WTC11 (cell line): ENCODE measurements around the gene NLRP1. TPM values are rescaled to one million over a fixed set of nuclear protein-coding genes. Genes with fewer than 3 reads are reported as not detected.

Experiments
- ATAC-seq: fragments of 200-7000 bp; cut with Tn5 transposase; 2 replicates; pipeline ENCODE4 v1.10.0; 2021; ENCODE audit warnings: mild to moderate bottlenecking, moderate library complexity
- CTCF ChIA-PET: fragments of 300-600 bp; sonication (Branson Sonifier 250); formaldehyde crosslinking; loops from one replicate; lab custom pipeline; 2021; ENCODE audit warnings: antibody characterized with exemption; lab: Charles Lee
- POLR2A ChIA-PET: fragments of 350-600 bp; sonication (Branson Sonifier 250); formaldehyde crosslinking; loops from one replicate; lab custom pipeline; 2021; ENCODE audit warnings: antibody characterized with exemption; lab: Charles Lee
- DNase-seq: peaks from one replicate; pipeline ENCODE4 v3.0.0; 2021; ENCODE audit warnings: low spot score
- H3K27ac Mint-ChIP-seq: 2 replicates; pipeline ENCODE4 v1.8.0; 2021; ENCODE audit warnings: mixed read lengths
- H3K27me3 Mint-ChIP-seq: 2 replicates; pipeline ENCODE4 v1.8.0; 2021; ENCODE audit warnings: low read depth, mild to moderate bottlenecking, moderate library complexity, mixed read lengths
- H3K36me3 Mint-ChIP-seq: 2 replicates; pipeline ENCODE4 v1.8.0; 2021; ENCODE audit warnings: mixed read lengths
- H3K4me1 Mint-ChIP-seq: 2 replicates; pipeline ENCODE4 v1.8.0; 2022; ENCODE audit warnings: mixed read lengths
- H3K4me3 Mint-ChIP-seq: 2 replicates; pipeline ENCODE4 v1.8.0; 2021; ENCODE audit warnings: mild to moderate bottlenecking, moderate library complexity, mixed read lengths
- H3K9me3 Mint-ChIP-seq: 2 replicates; pipeline ENCODE4 v1.8.0; 2021; ENCODE audit warnings: mixed read lengths
- CREM ChIP-seq: sonication (generic); formaldehyde crosslinking; IDR thresholded peaks from 2 replicates; pipeline ENCODE4 v1.8.1; 2022; ENCODE audit warnings: mild to moderate bottlenecking, missing genetic modification reagents, moderate library complexity
- E2F5 ChIP-seq: sonication (generic); formaldehyde crosslinking; IDR thresholded peaks from 2 replicates; pipeline ENCODE4 v1.8.1; 2022; ENCODE audit warnings: mild to moderate bottlenecking, moderate library complexity, missing genetic modification reagents
- EMX1 ChIP-seq: fragments of 250-450 bp; sonication (Bioruptor Pico); IDR thresholded peaks from 2 replicates; pipeline ENCODE4 v1.8.0; 2021; ENCODE audit warnings: mild to moderate bottlenecking
- ETV6 ChIP-seq: sonication (generic); formaldehyde crosslinking; IDR thresholded peaks from 2 replicates; pipeline ENCODE4 v1.8.1; 2022; ENCODE audit warnings: mild to moderate bottlenecking, missing genetic modification reagents
- FOXJ3 ChIP-seq: sonication (generic); formaldehyde crosslinking; IDR thresholded peaks from 2 replicates; pipeline ENCODE4 v1.9.0; 2021; ENCODE audit warnings: missing genetic modification reagents, mild to moderate bottlenecking, borderline replicate concordance
- FOXK1 ChIP-seq: sonication (generic); formaldehyde crosslinking; IDR thresholded peaks from 2 replicates; pipeline ENCODE4 v1.8.0; 2022; ENCODE audit warnings: mild to moderate bottlenecking, moderate library complexity, missing genetic modification reagents
- FOXP4 ChIP-seq: sonication (generic); formaldehyde crosslinking; IDR thresholded peaks from 2 replicates; pipeline ENCODE4 v1.8.0; 2022; ENCODE audit warnings: mild to moderate bottlenecking, missing genetic modification reagents
- GTF2I ChIP-seq: fragments of 250-450 bp; sonication (Bioruptor Pico); conservative IDR thresholded peaks from 2 replicates; pipeline ENCODE4 v1.4.0; 2021; ENCODE audit warnings: mild to moderate bottlenecking
- HMGA2 ChIP-seq: fragments of 250-450 bp; sonication (Bioruptor Pico); IDR thresholded peaks from 2 replicates; pipeline ENCODE4 v1.4.0; 2021; ENCODE audit warnings: mild to moderate bottlenecking, moderate library complexity
- MAX ChIP-seq: sonication (generic); formaldehyde crosslinking; IDR thresholded peaks from 2 replicates; pipeline ENCODE4 v1.8.0; 2022; ENCODE audit warnings: mild to moderate bottlenecking, missing genetic modification reagents
- MLX ChIP-seq: sonication (generic); formaldehyde crosslinking; IDR thresholded peaks from 2 replicates; pipeline ENCODE4 v1.8.1; 2023; ENCODE audit warnings: mild to moderate bottlenecking, missing genetic modification reagents, moderate library complexity
- OVOL2 ChIP-seq: fragments of 250-450 bp; sonication (Bioruptor Pico); IDR thresholded peaks from 2 replicates; pipeline ENCODE4 v1.9.0; 2021; ENCODE audit warnings: mild to moderate bottlenecking, borderline replicate concordance
- RORB ChIP-seq: fragments of 250-450 bp; sonication (Bioruptor Pico); IDR thresholded peaks from 2 replicates; pipeline ENCODE4 v1.9.0; 2021; ENCODE audit warnings: mild to moderate bottlenecking
- ZNF263 ChIP-seq: sonication (generic); formaldehyde crosslinking; IDR thresholded peaks from 2 replicates; pipeline ENCODE4 v1.8.1; 2022; ENCODE audit warnings: low read depth, mild to moderate bottlenecking, moderate library complexity, missing genetic modification reagents
- ZNF423 ChIP-seq: fragments of 250-450 bp; sonication (Bioruptor Pico); IDR thresholded peaks from 2 replicates; pipeline ENCODE4 v2.1.2; 2022; ENCODE audit warnings: mild to moderate bottlenecking, moderate library complexity
- total RNA-seq: library from RNA; stranded (reverse); gene quantifications from 3 replicates; pipeline ENCODE4 v1.2.3, GENCODE V29; 2021
- TF ChIP-seq, protein P1 (sequence below): fragments of 250-450 bp; sonication (Bioruptor Pico); IDR thresholded peaks from 2 replicates; pipeline ENCODE4 v1.9.0; 2021; ENCODE audit warnings: mild to moderate bottlenecking, borderline replicate concordance
- TF ChIP-seq, protein P2 (sequence below): sonication (generic); formaldehyde crosslinking; IDR thresholded peaks from 2 replicates; pipeline ENCODE4 v1.8.1; 2023; ENCODE audit warnings: mild to moderate bottlenecking, moderate library complexity, missing genetic modification reagents
- TF ChIP-seq, protein P3 (sequence below): sonication (generic); formaldehyde crosslinking; conservative IDR thresholded peaks from 2 replicates; pipeline ENCODE4 v1.8.1; 2022; ENCODE audit warnings: mild to moderate bottlenecking, missing genetic modification reagents

NLRP1 gene
- total RNA-seq, 1 experiment from 2014 or later, result 17.6 TPM

GRCh38 chr17:5492970-5493369, 91.3 kb downstream of the NLRP1 start (continued):
- TF ChIP-seq, protein P1, sequence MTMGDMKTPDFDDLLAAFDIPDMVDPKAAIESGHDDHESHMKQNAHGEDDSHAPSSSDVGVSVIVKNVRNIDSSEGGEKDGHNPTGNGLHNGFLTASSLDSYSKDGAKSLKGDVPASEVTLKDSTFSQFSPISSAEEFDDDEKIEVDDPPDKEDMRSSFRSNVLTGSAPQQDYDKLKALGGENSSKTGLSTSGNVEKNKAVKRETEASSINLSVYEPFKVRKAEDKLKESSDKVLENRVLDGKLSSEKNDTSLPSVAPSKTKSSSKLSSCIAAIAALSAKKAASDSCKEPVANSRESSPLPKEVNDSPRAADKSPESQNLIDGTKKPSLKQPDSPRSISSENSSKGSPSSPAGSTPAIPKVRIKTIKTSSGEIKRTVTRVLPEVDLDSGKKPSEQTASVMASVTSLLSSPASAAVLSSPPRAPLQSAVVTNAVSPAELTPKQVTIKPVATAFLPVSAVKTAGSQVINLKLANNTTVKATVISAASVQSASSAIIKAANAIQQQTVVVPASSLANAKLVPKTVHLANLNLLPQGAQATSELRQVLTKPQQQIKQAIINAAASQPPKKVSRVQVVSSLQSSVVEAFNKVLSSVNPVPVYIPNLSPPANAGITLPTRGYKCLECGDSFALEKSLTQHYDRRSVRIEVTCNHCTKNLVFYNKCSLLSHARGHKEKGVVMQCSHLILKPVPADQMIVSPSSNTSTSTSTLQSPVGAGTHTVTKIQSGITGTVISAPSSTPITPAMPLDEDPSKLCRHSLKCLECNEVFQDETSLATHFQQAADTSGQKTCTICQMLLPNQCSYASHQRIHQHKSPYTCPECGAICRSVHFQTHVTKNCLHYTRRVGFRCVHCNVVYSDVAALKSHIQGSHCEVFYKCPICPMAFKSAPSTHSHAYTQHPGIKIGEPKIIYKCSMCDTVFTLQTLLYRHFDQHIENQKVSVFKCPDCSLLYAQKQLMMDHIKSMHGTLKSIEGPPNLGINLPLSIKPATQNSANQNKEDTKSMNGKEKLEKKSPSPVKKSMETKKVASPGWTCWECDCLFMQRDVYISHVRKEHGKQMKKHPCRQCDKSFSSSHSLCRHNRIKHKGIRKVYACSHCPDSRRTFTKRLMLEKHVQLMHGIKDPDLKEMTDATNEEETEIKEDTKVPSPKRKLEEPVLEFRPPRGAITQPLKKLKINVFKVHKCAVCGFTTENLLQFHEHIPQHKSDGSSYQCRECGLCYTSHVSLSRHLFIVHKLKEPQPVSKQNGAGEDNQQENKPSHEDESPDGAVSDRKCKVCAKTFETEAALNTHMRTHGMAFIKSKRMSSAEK, result no peak
- TF ChIP-seq RORB (CRISPR knock-in tag), result no peak

- TF ChIP-seq RORB (CRISPR knock-in tag) (no peak), EMX1 (CRISPR knock-in tag) (no peak), GTF2I (CRISPR knock-in tag) (no peak), ZNF263 (no peak), FOXJ3 (no peak), HMGA2 (no peak), E2F5 (CRISPR knock-in tag) (no peak), ZNF423 (CRISPR knock-in tag) (no peak), CREM (CRISPR knock-in tag) (no peak), MAX (no peak), ETV6 (CRISPR knock-in tag) (no peak), FOXP4 (CRISPR knock-in tag) (no peak), OVOL2 (no peak), MLX (CRISPR knock-in tag) (no peak), FOXK1 (no peak)
- TF ChIP-seq, protein P2, sequence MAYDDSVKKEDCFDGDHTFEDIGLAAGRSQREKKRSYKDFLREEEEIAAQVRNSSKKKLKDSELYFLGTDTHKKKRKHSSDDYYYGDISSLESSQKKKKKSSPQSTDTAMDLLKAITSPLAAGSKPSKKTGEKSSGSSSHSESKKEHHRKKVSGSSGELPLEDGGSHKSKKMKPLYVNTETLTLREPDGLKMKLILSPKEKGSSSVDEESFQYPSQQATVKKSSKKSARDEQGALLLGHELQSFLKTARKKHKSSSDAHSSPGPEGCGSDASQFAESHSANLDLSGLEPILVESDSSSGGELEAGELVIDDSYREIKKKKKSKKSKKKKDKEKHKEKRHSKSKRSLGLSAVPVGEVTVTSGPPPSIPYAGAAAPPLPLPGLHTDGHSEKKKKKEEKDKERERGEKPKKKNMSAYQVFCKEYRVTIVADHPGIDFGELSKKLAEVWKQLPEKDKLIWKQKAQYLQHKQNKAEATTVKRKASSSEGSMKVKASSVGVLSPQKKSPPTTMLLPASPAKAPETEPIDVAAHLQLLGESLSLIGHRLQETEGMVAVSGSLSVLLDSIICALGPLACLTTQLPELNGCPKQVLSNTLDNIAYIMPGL (CRISPR knock-in tag), result no peak
- TF ChIP-seq, protein P3, sequence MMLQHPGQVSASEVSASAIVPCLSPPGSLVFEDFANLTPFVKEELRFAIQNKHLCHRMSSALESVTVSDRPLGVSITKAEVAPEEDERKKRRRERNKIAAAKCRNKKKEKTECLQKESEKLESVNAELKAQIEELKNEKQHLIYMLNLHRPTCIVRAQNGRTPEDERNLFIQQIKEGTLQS (CRISPR knock-in tag), result no peak
- ChIA-PET POLR2A (no interaction called here), CTCF (interaction anchor here (2.1 kb wide), 1 partner anchor 11 kb away, joined by 5 read pairs; a partner anchor contains a TSS)
- ATAC-seq (no peak), DNase-seq (no peak)
- no peak overlapping the region for H3K27ac Mint-ChIP-seq
- H3K9me3 Mint-ChIP-seq, result peaks cover 5% of the 10 kb centered on the region; the same call in 1 of the 2 replicates
- H3K36me3 Mint-ChIP-seq, result peaks cover 36% of the 10 kb centered on the region
- H3K4me1 Mint-ChIP-seq, result peaks cover 26% of the 10 kb centered on the region
- no peak overlapping the region for H3K4me3 Mint-ChIP-seq
- H3K27me3 Mint-ChIP-seq, result peaks cover 6% of the 10 kb centered on the region; the same call in 1 of the 2 replicates
Measured at GRCh38 chr17:5488752-5489151, 95.6 kb downstream of the NLRP1 start.
